ENCODE measurements around the gene GPBAR1.
"Not testable (repeated sequence)": the region's sequence is repeated elsewhere in the genome, so short reads cannot be mapped to it uniquely, and the experiment has no call there.

GPBAR1 gene

GRCh38 chr2:218272531-218273212 lies 11.9 kb downstream of the GPBAR1 start:
- peak; percentile 87 for TF ChIP-seq CTCF (IDR thresholded peaks at IDR 0.05)
- peak overlapping the region; percentile 89 for H3K4me3 Mint-ChIP-seq
- no peak overlapping the region for H3K27ac Mint-ChIP-seq

GRCh38 chr2:218273214-218273907 lies 12.5 kb downstream of the GPBAR1 start:
- Mint-ChIP-seq H3K4me1 (peaks cover 28% of the 10 kb centered on the region), H3K36me3 (ENCODE audit: low read depth) (peaks cover 17% of the 10 kb centered on the region)
- not testable (repeated sequence) for H3K4me3 Mint-ChIP-seq; H3K27me3 Mint-ChIP-seq (ENCODE audit: low read depth, poor library complexity); H3K9me3 Mint-ChIP-seq; H3K27ac Mint-ChIP-seq; DNase-seq

More at GRCh38 chr2:218272531-218273212, 11.9 kb downstream of the GPBAR1 start:
- peak; percentile 82 for DNase-seq
- H3K36me3 Mint-ChIP-seq (ENCODE audit: low read depth): peaks cover 18% of the 10 kb centered on the region
- no peaks in the 10 kb centered on the region for H3K27me3 Mint-ChIP-seq (ENCODE audit: low read depth, poor library complexity)
- H3K4me1 Mint-ChIP-seq: peaks cover 28% of the 10 kb centered on the region
- no peaks in the 10 kb centered on the region for H3K9me3 Mint-ChIP-seq

- Mint-ChIP-seq H3K9me3 (no peaks in the 10 kb centered on the region), H3K4me1 (peaks cover 28% of the 10 kb centered on the region), H3K27ac (no peak overlapping the region), H3K36me3 (ENCODE audit: low read depth) (peaks cover 17% of the 10 kb centered on the region), H3K4me3 (no peak overlapping the region), H3K27me3 (ENCODE audit: low read depth, poor library complexity) (no peaks in the 10 kb centered on the region)
- TF ChIP-seq CTCF (IDR thresholded peaks at IDR 0.05): no peak
- DNase-seq: no peak
Measured at GRCh38 chr2:218273908-218274249, 13.1 kb downstream of the GPBAR1 start.

- Mint-ChIP-seq H3K4me1 (peaks cover 21% of the 10 kb centered on the region), H3K36me3 (ENCODE audit: low read depth) (peaks cover 12% of the 10 kb centered on the region), H3K27ac (no peak overlapping the region), H3K27me3 (ENCODE audit: low read depth, poor library complexity) (no peaks in the 10 kb centered on the region), H3K9me3 (no peaks in the 10 kb centered on the region), H3K4me3 (no peak overlapping the region)
- no peak for TF ChIP-seq CTCF (IDR thresholded peaks at IDR 0.05)
- no peak for DNase-seq
Measured at GRCh38 chr2:218274586-218274985, 13.8 kb downstream of the GPBAR1 start.

GRCh38 chr2:218275371-218276072 lies 14.7 kb downstream of the GPBAR1 start:
- H3K4me3 Mint-ChIP-seq: no peak overlapping the region
- no peak overlapping the region for H3K27ac Mint-ChIP-seq
- no peaks in the 10 kb centered on the region for H3K9me3 Mint-ChIP-seq
- H3K36me3 Mint-ChIP-seq (ENCODE audit: low read depth): peaks cover 12% of the 10 kb centered on the region
- peaks cover 21% of the 10 kb centered on the region for H3K4me1 Mint-ChIP-seq
- H3K27me3 Mint-ChIP-seq (ENCODE audit: low read depth, poor library complexity): no peaks in the 10 kb centered on the region
- no peak for TF ChIP-seq CTCF (IDR thresholded peaks at IDR 0.05)
- no peak for DNase-seq

GRCh38 chr2:218276986-218277755 lies 16.4 kb downstream of the GPBAR1 start:
- Mint-ChIP-seq H3K4me3 (no peak overlapping the region), H3K4me1 (peaks cover 12% of the 10 kb centered on the region), H3K36me3 (ENCODE audit: low read depth) (peaks cover 12% of the 10 kb centered on the region), H3K27me3 (ENCODE audit: low read depth, poor library complexity) (no peaks in the 10 kb centered on the region), H3K27ac (peak overlapping the region; percentile 15), H3K9me3 (no peaks in the 10 kb centered on the region)
- no peak for DNase-seq
- TF ChIP-seq CTCF (IDR thresholded peaks at IDR 0.05): no peak

Data from nephron progenitor cell (in vitro differentiated cells).